CD4-positive, alpha-beta T cell (primary cell): ENCODE results near the gene USP40. TPM values are rescaled to one million over a fixed set of nuclear protein-coding genes. Genes with fewer than 3 reads are reported as not detected.

Experiments used
- ATAC-seq: fragments of 200-7000 bp; cut with Tn5 transposase; one replicate; pipeline ENCODE4 v1.10.0; 2022; ENCODE audit warnings: mild to moderate bottlenecking; ENCODE audit not compliant: poor library complexity
- CTCF ChIA-PET: fragments of 350-600 bp; sonication (Branson Sonifier 250); formaldehyde crosslinking; loops from one replicate; lab custom pipeline; 2021; ENCODE audit warnings: antibody characterized with exemption, inconsistent platforms; lab: Charles Lee
- POLR2A ChIA-PET: fragments of 350-600 bp; sonication (Branson Sonifier 250); formaldehyde crosslinking; loops from one replicate; lab custom pipeline; 2021; ENCODE audit warnings: antibody characterized with exemption, inconsistent platforms; lab: Charles Lee
- DNase-seq, 14 experiments: peaks; one replicate each; pipeline ENCODE4 v3.0.0-alpha.2; 2013 to 2020; ENCODE audit warnings: mixed read lengths in 2 of 14
- H3K27ac ChIP-seq, 2 donors: one replicate each; pipeline versions ENCODE4 v1.5.1 to v1.7.0; 2013; ENCODE audit warnings: low read length in 2 of 2, low read depth in 1 of 2, mild to moderate bottlenecking in 1 of 2
- H3K27me3 ChIP-seq, 2 experiments: 1 replicate in 1 of 2; 2 replicates in 1 of 2; pipeline versions ENCODE4 v1.6.1 to v1.7.0; 2013; ENCODE audit warnings: low read length in 2 of 2, control low read depth in 1 of 2, mild to moderate bottlenecking in 1 of 2, moderate library complexity in 1 of 2; ENCODE audit not compliant: insufficient read depth in 2 of 2, control insufficient read depth in 1 of 2
- H3K36me3 ChIP-seq: one replicate; pipeline ENCODE4 v1.6.1; 2013; ENCODE audit warnings: low read length, control low read depth; ENCODE audit not compliant: insufficient read depth
- H3K4me1 ChIP-seq: one replicate; pipeline ENCODE4 v1.6.1; 2013; ENCODE audit warnings: low read length, control low read depth; ENCODE audit not compliant: insufficient read depth
- H3K4me3 ChIP-seq: one replicate; pipeline ENCODE4 v1.5.1; 2013; ENCODE audit warnings: mild to moderate bottlenecking, low read length, moderate library complexity
- H3K9me3 ChIP-seq, 2 experiments: 1 replicate in 1 of 2; 2 replicates in 1 of 2; pipeline versions ENCODE4 v1.6.1 to v1.7.0; 2013; ENCODE audit warnings: low read length in 2 of 2, mild to moderate bottlenecking in 2 of 2, control low read depth in 1 of 2, moderate library complexity in 1 of 2; ENCODE audit not compliant: control insufficient read depth in 1 of 2, insufficient read depth in 1 of 2
- H3K27ac Mint-ChIP-seq: one replicate; pipeline ENCODE4 v1.8.0; 2020; ENCODE audit warnings: mixed read lengths
- H3K27me3 Mint-ChIP-seq: one replicate; pipeline ENCODE4 v1.8.0; 2021; ENCODE audit warnings: mixed read lengths
- H3K36me3 Mint-ChIP-seq: one replicate; pipeline ENCODE4 v1.8.0; 2021; ENCODE audit warnings: low read depth, mixed read lengths
- H3K4me1 Mint-ChIP-seq: one replicate; pipeline ENCODE4 v1.8.0; 2021; ENCODE audit warnings: low read depth, mixed read lengths
- H3K4me3 Mint-ChIP-seq: one replicate; pipeline ENCODE4 v1.8.0; 2020; ENCODE audit warnings: mild to moderate bottlenecking, mixed read lengths
- H3K9me3 Mint-ChIP-seq: one replicate; pipeline ENCODE4 v1.8.0; 2020; ENCODE audit warnings: mixed read lengths
- intact Hi-C, 2 experiments: fragments of 100-400 bp; cut with DNase I in 1 of 2; cut with micrococcal nuclease in 1 of 2; formaldehyde crosslinking; loops; one replicate each; pipeline versions ENCODE4 v1.15.1 to v1.9.0; 2023 to 2025; cut with DNase I, micrococcal nuclease
- total RNA-seq, 174 experiments: library from RNA in 2 of 174; stranded (reverse) in 2 of 174; gene quantifications; one replicate each; pipeline ENCODE4 v1.2.3 and lab custom pipeline; 2021 to 2026
- TF ChIP-seq, protein P1 (sequence below): fragments of 200-600 bp; IDR thresholded peaks from one replicate; pipeline ENCODE4 v1.8.0; 2022; ENCODE audit warnings: antibody characterized with exemption, mild to moderate bottlenecking

The USP40 gene
- total RNA-seq, 2 experiments from 2014 or later = 7.2 to 8.7 TPM

DNA sequence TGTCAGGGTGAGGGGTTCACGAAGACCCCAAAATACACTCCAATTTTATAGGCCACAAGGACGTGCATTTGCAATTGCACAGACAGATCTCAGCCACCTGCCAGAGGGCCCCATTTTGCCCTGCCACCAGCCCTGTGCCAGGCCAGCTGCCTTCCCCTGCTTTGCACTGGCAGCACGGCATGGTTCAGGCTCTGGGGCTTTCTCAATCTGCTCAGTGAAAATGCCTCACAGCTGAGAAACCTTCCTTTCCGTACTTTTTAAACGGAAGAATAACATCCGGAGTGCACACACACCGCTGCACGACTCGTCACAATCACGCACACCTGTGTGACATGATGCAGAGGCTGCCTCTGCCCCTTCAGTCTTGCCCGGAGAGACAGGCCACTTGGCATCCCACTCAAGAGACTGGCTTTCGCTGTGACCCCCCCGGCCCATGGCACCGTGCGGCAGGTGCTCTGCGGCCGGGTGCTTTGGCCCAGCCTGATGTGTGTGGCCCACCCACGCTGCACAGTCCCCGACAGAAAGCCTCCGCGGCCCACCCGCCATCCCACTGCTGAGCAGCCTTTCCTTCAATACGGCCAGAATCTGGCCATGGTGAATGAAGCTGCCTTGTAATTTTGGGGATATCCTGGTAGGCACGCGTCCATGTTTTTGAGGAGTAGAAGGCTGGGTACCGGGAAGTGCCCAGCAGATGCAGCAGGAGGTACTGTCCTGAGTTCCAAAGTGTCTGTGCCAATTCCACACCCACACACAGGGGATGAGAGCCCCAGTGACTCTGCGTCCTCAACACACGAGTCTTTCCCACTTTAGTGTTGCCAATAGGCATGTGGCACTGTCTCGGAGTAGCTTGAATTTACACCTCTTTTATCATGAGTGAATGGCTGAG is 88.8 kb downstream of the USP40 start:
- Histone ChIP-seq H3K9me3 (peaks cover 0 to 9% of the 10 kb centered on the region in 2 experiments), H3K36me3 (peaks cover 12% of the 10 kb centered on the region), H3K4me3 (no peak overlapping the region), H3K27me3 (no peaks in the 10 kb centered on the region), H3K4me1 (no peaks in the 10 kb centered on the region), H3K27ac (no peak overlapping the region)
- Mint-ChIP-seq H3K4me3 (no peak overlapping the region), H3K27ac (no peak overlapping the region), H3K27me3 (no peaks in the 10 kb centered on the region), H3K9me3 (no peaks in the 10 kb centered on the region), H3K4me1 (no peaks in the 10 kb centered on the region), H3K36me3 (peaks cover 18% of the 10 kb centered on the region)
- intact Hi-C loops = no loop called here
- ATAC-seq (no peak), DNase-seq (no peak)
- ChIA-PET CTCF (no interaction called here), POLR2A (interaction anchor here (0.7 kb wide), 1 partner anchor 31 kb away, joined by 3 read pairs; no protein-coding TSS in a partner anchor)
- TF ChIP-seq, protein P1, sequence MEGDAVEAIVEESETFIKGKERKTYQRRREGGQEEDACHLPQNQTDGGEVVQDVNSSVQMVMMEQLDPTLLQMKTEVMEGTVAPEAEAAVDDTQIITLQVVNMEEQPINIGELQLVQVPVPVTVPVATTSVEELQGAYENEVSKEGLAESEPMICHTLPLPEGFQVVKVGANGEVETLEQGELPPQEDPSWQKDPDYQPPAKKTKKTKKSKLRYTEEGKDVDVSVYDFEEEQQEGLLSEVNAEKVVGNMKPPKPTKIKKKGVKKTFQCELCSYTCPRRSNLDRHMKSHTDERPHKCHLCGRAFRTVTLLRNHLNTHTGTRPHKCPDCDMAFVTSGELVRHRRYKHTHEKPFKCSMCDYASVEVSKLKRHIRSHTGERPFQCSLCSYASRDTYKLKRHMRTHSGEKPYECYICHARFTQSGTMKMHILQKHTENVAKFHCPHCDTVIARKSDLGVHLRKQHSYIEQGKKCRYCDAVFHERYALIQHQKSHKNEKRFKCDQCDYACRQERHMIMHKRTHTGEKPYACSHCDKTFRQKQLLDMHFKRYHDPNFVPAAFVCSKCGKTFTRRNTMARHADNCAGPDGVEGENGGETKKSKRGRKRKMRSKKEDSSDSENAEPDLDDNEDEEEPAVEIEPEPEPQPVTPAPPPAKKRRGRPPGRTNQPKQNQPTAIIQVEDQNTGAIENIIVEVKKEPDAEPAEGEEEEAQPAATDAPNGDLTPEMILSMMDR = no peak

DNA sequence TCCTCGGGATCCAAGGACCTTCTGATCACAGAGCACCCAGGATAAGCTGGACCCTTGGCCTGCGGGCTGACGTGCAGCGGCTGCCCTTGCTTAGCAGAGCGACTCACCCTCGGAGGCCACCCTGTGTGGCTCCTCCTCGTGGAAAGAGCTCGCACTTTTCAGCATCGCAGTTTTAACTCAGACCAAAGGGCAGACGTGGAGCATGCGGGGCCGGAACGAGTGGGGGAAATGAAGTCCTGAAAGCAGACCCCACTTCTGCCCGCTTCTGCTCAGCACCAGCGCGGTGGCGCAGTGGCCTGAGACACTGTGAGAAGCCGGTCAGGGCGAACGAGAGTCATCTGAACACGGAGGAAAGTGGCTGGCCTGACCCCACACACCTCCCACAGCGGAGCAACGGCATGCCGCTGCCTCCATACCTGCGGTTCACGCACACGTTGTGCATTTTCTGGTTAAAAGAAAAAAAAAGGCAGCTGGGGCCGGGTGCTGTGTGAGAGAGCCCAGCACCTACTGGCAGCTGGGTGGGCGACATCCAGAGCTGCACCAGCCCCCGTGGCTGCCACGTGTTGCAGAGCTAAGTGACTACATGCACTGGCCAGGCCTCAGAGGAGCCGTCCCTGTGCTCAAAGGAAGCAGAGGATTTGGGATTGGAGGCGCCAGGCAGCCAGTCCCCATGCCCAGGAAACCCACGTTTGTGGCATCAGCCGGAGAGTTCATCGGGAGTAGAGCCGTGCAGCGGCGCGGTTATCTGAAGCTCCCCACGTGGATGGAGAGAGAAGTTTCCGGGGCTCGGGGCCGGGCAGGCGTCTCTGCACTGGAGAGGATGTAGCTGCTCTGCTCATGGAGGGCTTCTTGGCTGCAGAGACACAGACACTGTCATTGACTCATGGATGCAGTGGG is 89.7 kb downstream of the USP40 start:
- H3K9me3 Mint-ChIP-seq = no peaks in the 10 kb centered on the region
- no peak overlapping the region for H3K4me3 Mint-ChIP-seq
- no peaks in the 10 kb centered on the region for H3K27me3 Mint-ChIP-seq
- Histone ChIP-seq H3K27me3 (no peaks in the 10 kb centered on the region), H3K4me1 (no peaks in the 10 kb centered on the region), H3K27ac (no peak overlapping the region), H3K36me3 (peaks cover 19% of the 10 kb centered on the region), H3K4me3 (no peak overlapping the region), H3K9me3 (peaks cover 0 to 14% of the 10 kb centered on the region in 2 experiments)
- no peaks in the 10 kb centered on the region for H3K4me1 Mint-ChIP-seq
- no peak overlapping the region for H3K27ac Mint-ChIP-seq
- ATAC-seq (no peak), DNase-seq (no peak)
- intact Hi-C loops = no loop called here
- H3K36me3 Mint-ChIP-seq = peaks cover 22% of the 10 kb centered on the region
- POLR2A ChIA-PET = no interaction called here
- TF ChIP-seq, protein P1 = no peak
- CTCF ChIA-PET = no interaction called here

DNA sequence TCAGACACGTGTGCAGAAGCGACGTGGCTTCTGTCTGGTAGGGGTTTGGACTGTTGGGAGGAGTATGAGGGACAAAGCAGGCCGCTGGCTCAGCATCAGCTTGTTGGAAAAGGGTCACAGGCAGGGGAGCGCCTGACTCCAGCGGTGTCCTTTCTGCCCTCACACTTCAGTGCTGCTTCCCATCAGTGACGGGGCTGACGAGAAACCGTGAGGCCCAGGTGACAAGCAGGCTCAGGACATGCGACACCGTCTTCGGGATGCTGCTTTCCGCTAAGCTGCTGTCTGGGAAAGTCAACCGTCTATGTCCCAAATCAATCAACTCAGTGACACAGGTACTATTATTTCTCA is 90.5 kb downstream of the USP40 start:
- Mint-ChIP-seq H3K27ac (no peak overlapping the region), H3K36me3 (peaks cover 30% of the 10 kb centered on the region), H3K4me3 (no peak overlapping the region), H3K4me1 (no peaks in the 10 kb centered on the region), H3K9me3 (no peaks in the 10 kb centered on the region), H3K27me3 (no peaks in the 10 kb centered on the region)
- Histone ChIP-seq H3K9me3 (peaks cover 0 to 17% of the 10 kb centered on the region in 2 experiments), H3K27me3 (no peaks in the 10 kb centered on the region), H3K4me3 (no peak overlapping the region), H3K27ac (no peak overlapping the region), H3K36me3 (peaks cover 25% of the 10 kb centered on the region), H3K4me1 (no peaks in the 10 kb centered on the region)
- intact Hi-C loops = no loop called here
- ChIA-PET POLR2A (no interaction called here), CTCF (no interaction called here)
- ATAC-seq (no peak), DNase-seq (no peak)
- TF ChIP-seq, protein P1 = no peak
